Measurements from ENCODE around the gene LCNL1.

Gene LCNL1

DNA sequence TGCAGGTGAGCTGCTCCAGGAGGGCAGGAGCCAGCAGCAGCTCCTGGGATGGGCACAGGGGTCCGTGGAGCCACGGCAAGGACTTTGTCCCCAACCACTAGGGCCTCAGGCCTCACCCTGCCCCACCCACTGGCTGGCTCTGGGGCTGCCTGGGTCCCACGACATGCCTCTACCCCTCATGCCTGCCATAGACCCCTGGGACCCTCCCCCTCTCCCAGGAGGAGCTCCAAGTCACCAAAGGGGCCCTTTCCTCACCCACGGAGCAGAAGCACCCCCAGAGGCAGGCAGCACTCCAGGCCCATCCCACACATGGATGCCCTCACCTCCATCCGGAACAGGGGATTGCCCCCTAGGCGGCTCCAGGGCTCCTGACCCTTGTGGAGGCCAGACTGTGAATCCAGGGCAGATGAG lies 38.8 kb downstream of the LCNL1 start:
- H3K4me1 ChIP-seq (ENCODE audit: insufficient read depth, low read length), result no peaks in the 10 kb centered on the region
- H3K9ac ChIP-seq (ENCODE audit: low read depth, low read length), result no peak overlapping the region
- peaks cover 3% of the 10 kb centered on the region for H3K27me3 ChIP-seq (ENCODE audit: insufficient read depth, low read length)

DNA sequence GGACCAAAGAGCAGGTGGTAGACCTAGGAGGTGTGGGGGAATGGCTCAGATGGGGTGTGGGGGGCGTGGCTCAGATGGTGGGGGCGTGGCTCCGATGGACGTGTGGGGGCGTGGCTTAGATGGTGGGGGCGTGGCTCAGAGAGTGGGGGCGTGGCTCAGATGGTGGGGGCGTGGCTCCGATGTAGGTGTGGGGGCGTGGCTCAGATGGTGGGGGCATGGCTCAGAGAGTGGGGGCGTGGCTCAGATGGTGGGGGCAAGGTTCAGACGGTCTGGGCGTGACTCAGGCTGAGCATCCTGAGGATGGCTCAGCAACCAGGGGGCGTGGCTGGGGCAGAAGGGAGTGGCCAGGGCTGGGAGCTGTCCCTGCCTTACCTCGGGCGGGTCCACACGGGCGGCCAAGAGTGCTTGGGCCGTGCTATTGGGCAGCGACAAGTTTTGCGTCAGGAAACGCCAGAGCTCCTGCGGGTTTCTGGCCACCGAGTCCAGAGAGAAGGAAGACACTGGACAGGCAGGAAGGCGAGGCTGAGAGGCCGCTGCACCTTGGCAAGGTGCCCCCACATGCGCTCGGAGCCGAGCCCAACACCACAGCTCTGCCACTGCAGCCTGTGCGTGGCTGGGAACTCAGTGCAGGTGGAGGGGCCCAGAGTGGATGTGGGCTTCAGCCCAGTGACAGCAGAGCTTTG lies 39.3 kb downstream of the LCNL1 start:
- Histone ChIP-seq H3K9me3 (ENCODE audit: insufficient read depth, low read depth, low read length) (no peaks in the 10 kb centered on the region), H3K36me3 (ENCODE audit: insufficient read depth, low read depth, low read length) (no peaks in the 10 kb centered on the region), H3K4me3 (ENCODE audit: low read length) (no peak overlapping the region), H3K27me3 (ENCODE audit: insufficient read depth, low read length) (peaks cover 8% of the 10 kb centered on the region), H3K4me1 (ENCODE audit: insufficient read depth, low read length) (no peaks in the 10 kb centered on the region), H3K27ac (ENCODE audit: low read length) (no peak overlapping the region), H3K9ac (ENCODE audit: low read depth, low read length) (no peak overlapping the region)

More for the DNA sequence above, 38.8 kb downstream of the LCNL1 start:
- H3K4me3 ChIP-seq (ENCODE audit: low read length), result no peak overlapping the region
- no peaks in the 10 kb centered on the region for H3K9me3 ChIP-seq (ENCODE audit: insufficient read depth, low read depth, low read length)
- no peaks in the 10 kb centered on the region for H3K36me3 ChIP-seq (ENCODE audit: insufficient read depth, low read depth, low read length)
- H3K27ac ChIP-seq (ENCODE audit: low read length), result no peak overlapping the region

DNA sequence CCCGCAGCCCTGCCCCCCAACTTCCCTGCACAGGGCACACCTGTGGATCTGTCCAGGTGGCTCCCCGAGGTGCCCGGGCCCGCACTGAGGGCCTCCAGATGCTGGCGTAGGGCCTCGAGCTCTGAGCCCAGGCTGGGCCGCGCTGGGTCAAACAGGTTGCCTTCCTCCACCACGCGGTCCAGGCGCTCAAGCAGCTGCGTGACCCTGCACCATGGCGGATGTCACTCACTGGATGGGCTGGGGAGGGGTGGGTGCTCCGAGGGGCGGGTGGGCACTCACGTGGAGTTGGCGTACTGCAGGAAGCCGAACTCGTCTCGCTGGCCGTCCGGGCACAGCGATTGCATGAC lies 39.8 kb downstream of the LCNL1 start:
- Histone ChIP-seq H3K4me1 (ENCODE audit: insufficient read depth, low read length) (no peaks in the 10 kb centered on the region), H3K9me3 (ENCODE audit: insufficient read depth, low read depth, low read length) (no peaks in the 10 kb centered on the region), H3K27ac (ENCODE audit: low read length) (no peak overlapping the region), H3K36me3 (ENCODE audit: insufficient read depth, low read depth, low read length) (no peaks in the 10 kb centered on the region), H3K27me3 (ENCODE audit: insufficient read depth, low read length) (peaks cover 14% of the 10 kb centered on the region), H3K9ac (ENCODE audit: low read depth, low read length) (no peak overlapping the region), H3K4me3 (ENCODE audit: low read length) (no peak overlapping the region)

DNA sequence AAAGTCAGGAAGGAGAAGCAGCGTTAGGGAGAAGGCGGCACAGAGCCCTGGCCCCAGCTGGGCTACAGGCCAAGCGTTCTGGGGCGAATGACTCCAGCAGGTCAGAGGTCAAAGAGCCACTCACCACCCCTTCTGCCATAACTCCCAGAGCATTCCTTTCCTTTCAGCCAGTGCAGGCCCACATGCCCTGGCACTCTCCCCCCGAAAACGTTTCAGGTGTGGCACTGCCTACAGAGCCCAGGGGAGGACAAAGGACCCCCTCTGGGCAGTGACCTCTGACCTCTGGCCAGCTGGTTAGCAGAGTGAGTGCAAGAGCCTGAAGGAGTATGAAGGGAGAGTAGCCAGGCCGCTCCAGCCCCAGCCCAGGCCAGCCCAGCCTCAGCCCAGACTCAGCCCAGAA lies 40.4 kb downstream of the LCNL1 start:
- Histone ChIP-seq H3K9me3 (ENCODE audit: insufficient read depth, low read depth, low read length) (no peaks in the 10 kb centered on the region), H3K4me3 (ENCODE audit: low read length) (no peak overlapping the region), H3K4me1 (ENCODE audit: insufficient read depth, low read length) (no peaks in the 10 kb centered on the region), H3K27me3 (ENCODE audit: insufficient read depth, low read length) (peaks cover 14% of the 10 kb centered on the region), H3K36me3 (ENCODE audit: insufficient read depth, low read depth, low read length) (no peaks in the 10 kb centered on the region), H3K27ac (ENCODE audit: low read length) (no peak overlapping the region), H3K9ac (ENCODE audit: low read depth, low read length) (no peak overlapping the region)

DNA sequence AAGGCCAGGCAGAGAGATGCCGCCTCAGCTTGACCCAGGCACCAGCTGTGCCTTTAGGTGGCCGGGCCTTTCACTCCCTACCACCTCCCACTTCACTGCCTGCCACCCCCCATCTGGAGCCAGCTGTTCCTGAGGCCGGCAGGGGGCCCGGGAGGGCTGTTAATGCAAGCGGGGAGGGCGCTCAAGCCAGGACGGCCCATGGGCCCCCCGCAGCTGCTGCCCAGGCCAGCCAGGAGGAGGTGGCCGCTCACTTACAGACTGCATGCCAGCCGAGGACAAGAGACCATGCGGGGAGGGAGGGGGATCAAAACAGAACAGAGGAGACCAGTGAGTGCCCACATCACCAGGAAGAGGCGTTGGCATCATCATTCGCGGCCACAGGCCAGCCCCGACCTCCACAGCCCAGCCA lies 40.8 kb downstream of the LCNL1 start:
- Histone ChIP-seq H3K27me3 (ENCODE audit: insufficient read depth, low read length) (peaks cover 17% of the 10 kb centered on the region), H3K4me3 (ENCODE audit: low read length) (no peak overlapping the region), H3K9me3 (ENCODE audit: insufficient read depth, low read depth, low read length) (no peaks in the 10 kb centered on the region), H3K9ac (ENCODE audit: low read depth, low read length) (no peak overlapping the region), H3K36me3 (ENCODE audit: insufficient read depth, low read depth, low read length) (no peaks in the 10 kb centered on the region), H3K4me1 (ENCODE audit: insufficient read depth, low read length) (no peaks in the 10 kb centered on the region), H3K27ac (ENCODE audit: low read length) (no peak overlapping the region)

DNA sequence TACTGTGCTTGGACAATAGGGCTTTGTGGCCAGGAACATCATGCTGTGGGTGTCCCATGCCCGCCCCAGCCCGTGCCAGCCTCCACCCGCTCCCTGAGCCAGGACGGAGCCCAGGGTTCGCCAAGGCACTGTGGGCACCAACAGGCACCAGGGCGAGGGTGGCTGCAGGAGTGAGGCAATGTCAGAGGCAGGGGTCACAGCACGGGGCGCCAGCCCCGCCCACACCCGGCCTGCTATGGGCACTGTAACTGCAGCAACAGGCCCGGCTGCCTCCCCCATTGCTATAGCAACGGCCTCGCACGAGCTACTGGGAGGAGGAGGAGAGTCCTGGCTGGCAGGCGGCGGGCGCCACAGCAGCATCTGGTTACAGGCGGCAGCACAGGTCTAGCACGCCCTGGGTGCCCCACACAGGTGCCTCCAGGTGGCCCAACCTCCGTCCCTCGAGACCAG lies 42.7 kb downstream of the LCNL1 start:
- H3K9me3 ChIP-seq (ENCODE audit: insufficient read depth, low read depth, low read length), result no peaks in the 10 kb centered on the region
- H3K27me3 ChIP-seq (ENCODE audit: insufficient read depth, low read length), result peaks cover 25% of the 10 kb centered on the region
- H3K36me3 ChIP-seq (ENCODE audit: insufficient read depth, low read depth, low read length), result no peaks in the 10 kb centered on the region
- H3K4me1 ChIP-seq (ENCODE audit: insufficient read depth, low read length), result no peaks in the 10 kb centered on the region
- H3K27ac ChIP-seq (ENCODE audit: low read length), result no peak overlapping the region
- H3K4me3 ChIP-seq (ENCODE audit: low read length), result no peak overlapping the region
- no peak overlapping the region for H3K9ac ChIP-seq (ENCODE audit: low read depth, low read length)

DNA sequence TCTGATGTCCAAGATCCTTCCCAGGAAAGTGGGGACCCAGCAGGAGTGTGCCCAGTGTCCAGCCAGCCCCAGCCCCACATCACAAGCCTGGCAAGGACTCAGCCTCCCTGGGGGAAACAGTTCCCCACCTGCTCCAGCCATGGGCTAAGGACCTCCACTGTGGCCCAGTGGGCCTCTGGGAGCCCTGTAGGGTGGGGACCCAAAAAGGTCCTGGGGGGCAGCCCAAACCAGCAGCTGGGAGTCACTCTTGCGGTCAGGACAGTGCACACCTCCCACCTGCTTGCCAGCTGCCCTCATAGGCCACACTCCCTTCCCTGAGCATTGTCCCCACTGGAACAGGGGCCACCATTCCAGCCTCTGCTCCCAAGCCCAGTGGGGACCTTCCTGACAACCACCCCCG lies 43.6 kb downstream of the LCNL1 start:
- Histone ChIP-seq H3K9ac (ENCODE audit: low read depth, low read length) (no peak overlapping the region), H3K27me3 (ENCODE audit: insufficient read depth, low read length) (peaks cover 25% of the 10 kb centered on the region), H3K4me1 (ENCODE audit: insufficient read depth, low read length) (no peaks in the 10 kb centered on the region), H3K9me3 (ENCODE audit: insufficient read depth, low read depth, low read length) (no peaks in the 10 kb centered on the region), H3K4me3 (ENCODE audit: low read length) (no peak overlapping the region), H3K27ac (ENCODE audit: low read length) (no peak overlapping the region), H3K36me3 (ENCODE audit: insufficient read depth, low read depth, low read length) (no peaks in the 10 kb centered on the region)

DNA sequence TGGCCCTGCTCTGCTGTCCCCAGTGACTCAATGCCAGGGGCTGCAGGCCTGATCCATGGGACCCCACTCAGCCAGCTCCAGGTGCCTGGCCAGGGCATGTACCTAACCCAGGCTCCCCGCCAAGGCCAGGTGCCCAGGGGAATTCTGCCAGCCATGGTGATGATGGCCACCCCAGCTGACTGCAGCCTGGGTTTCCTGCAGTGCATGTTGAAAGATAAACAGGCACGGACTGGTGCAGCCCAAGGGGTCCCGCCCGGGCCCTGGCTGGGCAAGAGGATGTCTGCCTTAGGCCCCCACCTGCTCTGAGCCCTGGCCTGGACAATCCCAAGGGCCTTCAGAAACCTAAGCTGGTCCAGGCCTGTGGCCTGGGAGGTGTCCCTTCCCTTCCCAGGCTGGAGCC lies 44.0 kb downstream of the LCNL1 start:
- Histone ChIP-seq H3K9me3 (ENCODE audit: insufficient read depth, low read depth, low read length) (no peaks in the 10 kb centered on the region), H3K4me1 (ENCODE audit: insufficient read depth, low read length) (no peaks in the 10 kb centered on the region), H3K4me3 (ENCODE audit: low read length) (no peak overlapping the region; the same call in 1 of the 2 replicates), H3K27ac (ENCODE audit: low read length) (no peak overlapping the region), H3K27me3 (ENCODE audit: insufficient read depth, low read length) (peaks cover 25% of the 10 kb centered on the region), H3K9ac (ENCODE audit: low read depth, low read length) (no peak overlapping the region), H3K36me3 (ENCODE audit: insufficient read depth, low read depth, low read length) (no peaks in the 10 kb centered on the region)

DNA sequence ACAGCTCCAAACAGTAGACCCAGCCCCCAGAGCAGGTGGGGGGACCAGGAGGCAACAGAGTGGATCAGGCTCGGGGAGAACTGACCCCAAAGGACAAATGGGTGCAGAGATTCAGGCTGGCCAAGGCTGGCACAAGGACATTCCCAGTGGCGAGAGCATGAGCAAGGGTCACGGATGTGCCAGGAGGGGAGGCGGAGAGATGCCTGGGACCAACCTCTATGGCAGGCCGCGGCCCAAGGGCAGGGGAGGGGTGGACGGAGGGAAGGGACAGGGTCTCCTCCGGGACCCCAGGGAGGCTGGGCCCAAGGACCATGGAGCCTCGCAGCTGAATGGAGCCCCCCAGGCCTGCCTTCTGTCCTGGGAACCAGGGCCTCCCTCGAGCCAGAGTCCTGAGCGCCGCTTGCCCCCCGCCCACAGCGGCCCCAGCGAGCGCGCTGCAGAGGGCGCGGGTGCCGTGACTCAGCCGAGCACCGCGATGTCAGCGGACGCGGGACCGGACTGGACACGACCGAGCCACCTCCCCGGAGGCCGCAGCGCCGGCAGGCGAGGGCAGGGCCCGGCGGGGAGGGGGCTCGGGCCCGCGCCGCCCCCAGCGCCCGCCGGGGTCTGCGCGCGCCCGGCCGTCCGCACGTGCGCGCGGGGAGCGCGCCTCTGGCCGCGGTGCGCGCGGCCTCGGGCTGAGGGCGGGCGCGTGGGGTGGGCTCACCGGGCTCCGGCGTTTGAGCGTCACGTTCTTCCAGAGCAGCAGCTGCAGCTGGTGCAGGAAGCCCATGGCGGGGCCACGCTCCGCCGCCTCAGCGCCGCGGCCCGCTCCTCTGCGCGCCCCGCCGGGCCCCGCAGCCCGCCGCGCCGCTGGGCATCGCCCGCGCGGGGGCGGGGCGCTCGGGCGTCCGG lies 44.8 kb downstream of the LCNL1 start, which contains the start of gene ABCA2:
Gene ABCA2, minus strand, starts transcription at position 869 of the 894 bp plus-strand sequence. Its CDS starts 97 bp downstream, at position 772.
- peak within 1 kb of the TSS; percentile 62 for H3K4me3 ChIP-seq (ENCODE audit: low read length)
- no peak within 1 kb of the TSS for H3K27ac ChIP-seq (ENCODE audit: low read length)
- H3K9me3 ChIP-seq (ENCODE audit: insufficient read depth, low read depth, low read length), result no peaks in the 10 kb centered on the region
- H3K4me1 ChIP-seq (ENCODE audit: insufficient read depth, low read length), result no peaks in the 10 kb centered on the region
- no peak within 1 kb of the TSS for H3K9ac ChIP-seq (ENCODE audit: low read depth, low read length)
- H3K36me3 ChIP-seq (ENCODE audit: insufficient read depth, low read depth, low read length), result no peaks in the 10 kb centered on the region
- H3K27me3 ChIP-seq (ENCODE audit: insufficient read depth, low read length), result peaks cover 25% of the 10 kb centered on the region

DNA sequence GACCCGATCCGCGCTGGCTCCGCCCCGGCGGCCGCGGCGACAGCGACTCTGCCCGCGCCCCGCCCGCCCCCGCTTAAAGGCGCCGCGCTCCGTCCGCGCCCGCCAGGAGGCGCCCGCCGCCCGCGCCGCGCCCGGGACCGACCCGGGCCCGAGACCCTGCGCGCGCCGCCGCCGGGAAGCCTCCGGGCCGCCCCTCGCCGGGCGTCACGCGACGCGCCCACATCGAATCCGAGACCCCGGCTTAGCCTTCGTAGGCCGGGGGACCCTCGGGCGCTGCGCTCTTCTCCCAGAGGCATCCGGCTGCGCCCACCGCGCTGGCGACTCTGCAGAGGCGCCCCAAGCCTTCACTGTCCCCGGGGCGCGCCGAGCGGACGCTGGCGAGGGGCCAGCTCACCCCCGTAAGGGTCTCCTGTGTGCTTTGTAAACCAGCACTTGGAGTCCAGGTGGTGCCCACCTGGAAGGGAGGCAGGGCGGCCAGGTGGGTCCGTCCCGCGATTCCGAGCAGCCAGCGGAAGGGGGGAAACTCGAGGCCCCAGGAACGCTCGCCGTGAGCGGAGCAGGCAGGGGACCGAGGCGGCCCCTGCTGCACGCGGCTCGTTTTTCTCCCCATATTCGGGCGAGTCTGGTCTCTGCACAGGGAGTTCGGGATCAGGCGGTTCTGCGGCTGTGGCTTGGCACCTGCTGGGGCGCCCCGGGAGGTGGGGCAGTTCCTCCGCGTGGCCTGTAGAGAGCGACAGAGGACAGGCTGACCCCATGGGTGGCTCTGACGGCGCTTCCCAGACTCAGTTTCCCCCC lies 45.7 kb downstream of the LCNL1 start:
- H3K9ac ChIP-seq (ENCODE audit: low read depth, low read length), result no peak overlapping the region
- no peak overlapping the region for H3K27ac ChIP-seq (ENCODE audit: low read length)
- H3K36me3 ChIP-seq (ENCODE audit: insufficient read depth, low read depth, low read length), result no peaks in the 10 kb centered on the region
- H3K27me3 ChIP-seq (ENCODE audit: insufficient read depth, low read length), result peaks cover 25% of the 10 kb centered on the region
- H3K4me3 ChIP-seq (ENCODE audit: low read length), result peak overlapping the region; percentile 62
- H3K9me3 ChIP-seq (ENCODE audit: insufficient read depth, low read depth, low read length), result no peaks in the 10 kb centered on the region
- no peaks in the 10 kb centered on the region for H3K4me1 ChIP-seq (ENCODE audit: insufficient read depth, low read length)

DNA sequence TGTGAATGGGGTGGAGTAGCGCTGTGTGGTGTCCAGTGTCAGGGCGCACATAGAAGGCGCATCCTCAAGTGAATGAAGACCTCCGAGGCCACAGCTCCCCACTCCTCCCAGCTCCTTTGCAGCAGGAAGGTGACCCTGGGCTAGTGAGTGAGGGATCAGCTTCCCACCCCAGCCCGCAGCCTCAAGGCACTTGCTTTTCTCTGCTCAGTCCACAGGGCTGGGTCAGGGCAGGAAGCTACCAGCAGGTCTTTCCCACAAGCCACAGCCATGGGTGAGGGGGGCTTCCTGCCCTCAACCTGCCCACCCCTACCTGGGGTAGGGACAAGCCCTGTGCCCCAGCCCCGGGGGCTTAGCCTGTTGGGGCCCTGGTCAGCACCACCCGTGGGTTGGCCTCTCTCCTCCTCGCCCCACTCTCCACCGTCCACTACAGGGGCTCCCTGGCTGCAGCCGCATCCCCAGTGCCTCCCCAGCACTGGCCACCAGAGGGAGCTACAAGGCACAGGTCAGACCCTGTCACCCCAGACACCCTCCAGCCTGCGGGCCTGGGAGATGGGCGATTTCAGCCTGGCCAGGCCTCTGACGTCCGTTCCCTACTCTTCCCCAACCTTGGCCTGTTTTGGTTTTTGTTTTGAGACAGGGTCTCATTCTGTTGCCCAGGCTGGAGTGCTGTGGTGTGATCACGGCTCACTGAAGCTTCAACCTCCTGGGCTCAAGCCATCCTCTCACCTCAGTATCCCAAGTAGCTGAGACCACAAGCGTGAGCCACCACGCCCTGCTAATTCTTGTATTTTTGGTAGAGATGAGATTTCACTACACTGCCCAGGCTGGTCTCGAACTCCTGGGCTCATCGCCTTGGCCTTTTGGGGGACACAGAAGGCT lies 46.5 kb downstream of the LCNL1 start:
- H3K9me3 ChIP-seq (ENCODE audit: insufficient read depth, low read depth, low read length), result no peaks in the 10 kb centered on the region
- peaks cover 25% of the 10 kb centered on the region for H3K27me3 ChIP-seq (ENCODE audit: insufficient read depth, low read length)
- no peaks in the 10 kb centered on the region for H3K36me3 ChIP-seq (ENCODE audit: insufficient read depth, low read depth, low read length)
- H3K4me1 ChIP-seq (ENCODE audit: insufficient read depth, low read length), result no peaks in the 10 kb centered on the region
- no peak overlapping the region for H3K27ac ChIP-seq (ENCODE audit: low read length)
- H3K9ac ChIP-seq (ENCODE audit: low read depth, low read length), result no peak overlapping the region
- H3K4me3 ChIP-seq (ENCODE audit: low read length), result peak overlapping the region; percentile 62; the same call in 1 of the 2 replicates

All from iPS-20b (cell line).